NB4 (cell line): ENCODE measurements around the gene EIF3F.

ENCODE experiments used
- MYC ChIP-seq: IDR thresholded peaks from 2 replicates; pipeline ENCODE4 v1.6.1; 2011; ENCODE audit warnings: low read depth, low read length
- POLR2A ChIP-seq: IDR thresholded peaks from 2 replicates; pipeline ENCODE4 v1.6.1; 2011; ENCODE audit warnings: mild to moderate bottlenecking; ENCODE audit not compliant: insufficient read length; ENCODE audit errors: extremely low read depth
- TF ChIP-seq, protein P1 (sequence below): IDR thresholded peaks from one replicate; pipeline ENCODE4 v1.5.1; 2012; ENCODE audit warnings: low read depth, low read length

DNA sequence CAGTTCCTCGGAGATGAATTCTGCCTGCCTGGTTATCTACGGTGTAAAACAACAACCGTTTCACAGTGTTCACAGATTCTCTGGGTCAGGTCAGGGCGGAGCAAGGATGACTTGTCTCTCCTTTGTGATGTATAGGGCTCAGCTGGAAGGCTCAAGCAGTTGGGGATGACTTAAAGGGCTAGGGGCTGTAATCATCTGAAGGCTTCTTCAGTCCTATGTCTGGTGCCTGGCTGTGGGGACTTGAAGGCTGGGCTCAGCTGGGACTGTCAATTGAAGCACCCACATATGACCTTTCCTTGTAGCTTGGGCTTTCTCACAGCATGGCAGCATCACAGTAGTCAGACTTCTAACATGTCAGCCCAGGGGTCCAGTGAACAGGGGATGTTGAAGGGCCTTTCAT is 29.3 kb downstream of the EIF3F start:
- TF ChIP-seq MYC (no peak), POLR2A (no peak)
- TF ChIP-seq, protein P1, sequence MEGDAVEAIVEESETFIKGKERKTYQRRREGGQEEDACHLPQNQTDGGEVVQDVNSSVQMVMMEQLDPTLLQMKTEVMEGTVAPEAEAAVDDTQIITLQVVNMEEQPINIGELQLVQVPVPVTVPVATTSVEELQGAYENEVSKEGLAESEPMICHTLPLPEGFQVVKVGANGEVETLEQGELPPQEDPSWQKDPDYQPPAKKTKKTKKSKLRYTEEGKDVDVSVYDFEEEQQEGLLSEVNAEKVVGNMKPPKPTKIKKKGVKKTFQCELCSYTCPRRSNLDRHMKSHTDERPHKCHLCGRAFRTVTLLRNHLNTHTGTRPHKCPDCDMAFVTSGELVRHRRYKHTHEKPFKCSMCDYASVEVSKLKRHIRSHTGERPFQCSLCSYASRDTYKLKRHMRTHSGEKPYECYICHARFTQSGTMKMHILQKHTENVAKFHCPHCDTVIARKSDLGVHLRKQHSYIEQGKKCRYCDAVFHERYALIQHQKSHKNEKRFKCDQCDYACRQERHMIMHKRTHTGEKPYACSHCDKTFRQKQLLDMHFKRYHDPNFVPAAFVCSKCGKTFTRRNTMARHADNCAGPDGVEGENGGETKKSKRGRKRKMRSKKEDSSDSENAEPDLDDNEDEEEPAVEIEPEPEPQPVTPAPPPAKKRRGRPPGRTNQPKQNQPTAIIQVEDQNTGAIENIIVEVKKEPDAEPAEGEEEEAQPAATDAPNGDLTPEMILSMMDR, result no peak
